Measurements from ENCODE around the gene OBSCN. TPM values are rescaled to one million over a fixed set of nuclear protein-coding genes. Genes with fewer than 3 reads are reported as not detected.

OBSCN gene
- total RNA-seq, 1 experiment from 2014 or later = 10.5 TPM

GRCh38 chr1:228273720-228274451, 66.0 kb downstream of the OBSCN start:
- H3K4me3 ChIP-seq (ENCODE audit: low read depth in 2 of 2, low read length in 2 of 2) = no peak overlapping the region
- ATAC-seq (no peak), DNase-seq (ENCODE audit: low read depth, low spot score) (no peak)
- in situ Hi-C loops (cut with HindIII; ENCODE audit: low pct_unique_long_range_greater_than_20kb, low sequenced_read_pairs) = no loop called here
- H3K36me3 ChIP-seq (ENCODE audit: control insufficient read depth, insufficient read depth, low read length) = no peaks in the 10 kb centered on the region
- no peaks in the 10 kb centered on the region for H3K4me1 ChIP-seq (ENCODE audit: control insufficient read depth, insufficient read depth, low read length)
- ChIA-PET POLR2A (no interaction called here), CTCF (no interaction called here)
- no peaks in the 10 kb centered on the region for H3K27me3 ChIP-seq (ENCODE audit: control insufficient read depth, insufficient read depth, low read length)
- no peaks in the 10 kb centered on the region for H3K9me3 ChIP-seq (ENCODE audit: control insufficient read depth, insufficient read depth, low read depth, low read length)
- intact Hi-C loops (cut with micrococcal nuclease; ENCODE audit: unreplicated experiment) = no loop called here
- TSS peak; percentile 69 for BruUV-seq (replicated peaks)
- no peak overlapping the region for H3K27ac ChIP-seq (ENCODE audit: low read length)
- TF ChIP-seq POLR2AphosphoS5 (IDR thresholded peaks at IDR 0.05; ENCODE audit: low read depth, low read length) = no peak
- no peak for TF ChIP-seq SIN3A (IDR thresholded peaks at IDR 0.05; ENCODE audit: borderline replicate concordance, insufficient read depth, low read depth, low read length)
- TF ChIP-seq REST (IDR thresholded peaks at IDR 0.05; ENCODE audit: insufficient read depth in 1 of 2, low read depth in 2 of 2, low read length in 1 of 2) = no peak
- no peak for TF ChIP-seq TCF7L2 (IDR thresholded peaks at IDR 0.05; ENCODE audit: low read depth, low read length)
- peak; percentile 36; the same call in 1 of the 2 replicates for TF ChIP-seq CTCF (IDR thresholded peaks at IDR 0.05)

- Histone ChIP-seq H3K27me3 (ENCODE audit: control insufficient read depth, insufficient read depth, low read length) (no peaks in the 10 kb centered on the region), H3K27ac (ENCODE audit: low read length) (no peak overlapping the region), H3K4me1 (ENCODE audit: control insufficient read depth, insufficient read depth, low read length) (no peaks in the 10 kb centered on the region), H3K36me3 (ENCODE audit: control insufficient read depth, insufficient read depth, low read length) (no peaks in the 10 kb centered on the region), H3K4me3 (ENCODE audit: low read depth in 2 of 2, low read length in 2 of 2) (no peak overlapping the region), H3K9me3 (ENCODE audit: control insufficient read depth, insufficient read depth, low read depth, low read length) (no peaks in the 10 kb centered on the region)
- CTCF ChIA-PET = no interaction called here
- no peak for DNase-seq (ENCODE audit: low read depth, low spot score)
- BruUV-seq (replicated peaks) = no TSS peak
- intact Hi-C loops (cut with micrococcal nuclease; ENCODE audit: unreplicated experiment) (no loop called here), in situ Hi-C loops (cut with HindIII; ENCODE audit: low pct_unique_long_range_greater_than_20kb, low sequenced_read_pairs) (no loop called here)
- ATAC-seq = 0 out of 2 replicates have a peak, but pooled peaks have one; percentile 42
- no peak for TF ChIP-seq REST (IDR thresholded peaks at IDR 0.05; ENCODE audit: insufficient read depth in 1 of 2, low read depth in 2 of 2, low read length in 1 of 2)
- no peak for TF ChIP-seq CTCF (IDR thresholded peaks at IDR 0.05)
- TF ChIP-seq POLR2AphosphoS5 (IDR thresholded peaks at IDR 0.05; ENCODE audit: low read depth, low read length) = no peak
- TF ChIP-seq SIN3A (IDR thresholded peaks at IDR 0.05; ENCODE audit: borderline replicate concordance, insufficient read depth, low read depth, low read length) = no peak
- TF ChIP-seq TCF7L2 (IDR thresholded peaks at IDR 0.05; ENCODE audit: low read depth, low read length) = no peak
- POLR2A ChIA-PET = no interaction called here
Measured at GRCh38 chr1:228274452-228275178, 66.8 kb downstream of the OBSCN start.
